ENCODE results near the gene RETREG1.
"Not testable (repeated sequence)": the region's sequence is repeated elsewhere in the genome, so short reads cannot be mapped to it uniquely, and the experiment has no call there.

The RETREG1 gene

GRCh38 chr5:16480144-16480543 lies 136.7 kb downstream of the RETREG1 start:
- DNase-seq (ENCODE audit: insufficient read length, low spot score) (no peak), FAIRE-seq (no peak)
- no peak for TF ChIP-seq POLR2A (IDR thresholded peaks at IDR 0.05; ENCODE audit: low read depth, low read length)

GRCh38 chr5:16477541-16477940 lies 139.3 kb downstream of the RETREG1 start:
- no peak for DNase-seq (ENCODE audit: insufficient read length, low spot score)
- FAIRE-seq = no peak
- TF ChIP-seq POLR2A (IDR thresholded peaks at IDR 0.05; ENCODE audit: low read depth, low read length) = no peak

DNA sequence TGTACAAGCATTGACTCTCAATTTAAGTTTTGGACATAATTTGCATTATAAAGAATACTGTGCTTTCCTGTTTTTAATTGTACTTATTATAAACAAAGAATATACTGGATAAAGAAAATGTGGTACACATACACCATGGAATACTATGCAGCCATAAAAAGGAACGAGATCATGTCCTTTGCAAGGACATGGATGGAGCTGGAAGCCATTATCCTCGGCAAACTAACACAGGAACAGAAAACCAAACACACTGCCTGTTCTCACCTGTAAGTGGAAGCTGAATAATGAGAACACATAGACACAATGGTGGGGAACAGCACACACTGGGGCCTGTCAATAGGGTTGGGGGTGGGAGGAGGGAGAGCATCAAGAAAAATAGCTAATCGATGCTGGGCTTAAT lies 140.4 kb downstream of the RETREG1 start:
- FAIRE-seq; DNase-seq (ENCODE audit: insufficient read length, low spot score): not testable (repeated sequence)

GRCh38 chr5:16471387-16471786 lies 145.4 kb downstream of the RETREG1 start:
- no peak for DNase-seq (ENCODE audit: insufficient read length, low spot score)
- peak; percentile 60 for FAIRE-seq
- no peak for TF ChIP-seq POLR2A (IDR thresholded peaks at IDR 0.05; ENCODE audit: low read depth, low read length)

- DNase-seq (ENCODE audit: insufficient read length, low spot score) = peak; percentile 44
- peak; percentile 94 for FAIRE-seq
- no peak for TF ChIP-seq POLR2A (IDR thresholded peaks at IDR 0.05; ENCODE audit: low read depth, low read length)
Observed at GRCh38 chr5:16467363-16468219, 149.2 kb downstream of the RETREG1 start.

DNA sequence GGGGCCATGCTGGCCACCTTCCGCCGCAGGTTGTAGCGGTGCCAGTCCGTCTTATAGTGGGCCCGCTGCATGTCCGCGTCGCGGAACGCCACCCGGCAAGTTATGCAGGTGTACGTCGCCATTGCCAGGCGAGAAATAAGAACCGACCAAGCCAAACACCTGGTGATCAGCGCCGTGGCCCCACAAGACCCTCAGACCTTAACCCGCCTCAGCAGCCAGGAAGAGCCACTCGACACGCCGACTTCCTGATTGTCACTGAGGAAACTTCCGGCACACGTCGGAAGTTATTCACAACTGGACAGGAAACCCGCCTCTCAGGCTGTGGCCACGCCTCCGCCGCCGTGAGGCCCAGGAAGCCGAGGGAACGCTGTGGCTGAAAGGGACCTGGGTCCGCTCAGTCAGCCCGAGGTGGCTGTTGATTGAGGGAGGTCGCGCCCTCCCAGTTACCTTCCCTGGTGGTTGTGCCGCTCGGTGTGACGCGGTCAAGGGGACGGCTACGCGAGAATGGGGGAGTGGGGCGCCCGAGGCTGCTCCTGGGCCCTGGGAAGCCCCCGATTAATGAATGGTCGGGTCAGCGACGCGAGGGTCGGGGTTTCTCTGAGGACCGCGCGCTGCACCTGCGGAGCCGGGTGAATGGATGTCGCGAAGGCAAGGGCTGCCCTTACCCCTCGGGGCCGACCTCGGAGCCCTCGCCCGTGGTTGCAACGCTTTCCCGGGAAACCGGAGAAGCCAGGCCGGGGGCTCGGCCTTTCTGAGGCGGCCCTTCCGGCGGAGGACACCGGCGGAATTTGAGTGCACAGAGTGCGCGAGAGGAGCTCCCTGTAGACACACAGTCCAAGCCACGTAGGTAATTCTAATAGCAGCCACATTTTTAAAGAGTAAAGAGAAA lies 151.0 kb downstream of the RETREG1 start, which contains the start of gene ZNF622:
ZNF622 (minus strand) TSS at position 257 of the 889 bp plus-strand sequence; CDS start at position 122, 135 bp downstream.
- FAIRE-seq = peak; percentile 88
- peak; percentile 96 for TF ChIP-seq POLR2A (IDR thresholded peaks at IDR 0.05; ENCODE audit: low read depth, low read length)
- peak; percentile 68 for DNase-seq (ENCODE audit: insufficient read length, low spot score)

- FAIRE-seq = no peak
- no peak for DNase-seq (ENCODE audit: insufficient read length, low spot score)
- TF ChIP-seq POLR2A (IDR thresholded peaks at IDR 0.05; ENCODE audit: low read depth, low read length) = no peak
Observed at GRCh38 chr5:16464664-16465543, 151.9 kb downstream of the RETREG1 start.

- no peak for TF ChIP-seq POLR2A (IDR thresholded peaks at IDR 0.05; ENCODE audit: low read depth, low read length)
- FAIRE-seq = no peak
- DNase-seq (ENCODE audit: insufficient read length, low spot score) = no peak
Observed at GRCh38 chr5:16464231-16464630, 152.6 kb downstream of the RETREG1 start.

- FAIRE-seq (no peak), DNase-seq (ENCODE audit: insufficient read length, low spot score) (no peak)
- TF ChIP-seq POLR2A (IDR thresholded peaks at IDR 0.05; ENCODE audit: low read depth, low read length) = no peak
Observed at GRCh38 chr5:16461782-16462181, 155.0 kb downstream of the RETREG1 start.

DNA sequence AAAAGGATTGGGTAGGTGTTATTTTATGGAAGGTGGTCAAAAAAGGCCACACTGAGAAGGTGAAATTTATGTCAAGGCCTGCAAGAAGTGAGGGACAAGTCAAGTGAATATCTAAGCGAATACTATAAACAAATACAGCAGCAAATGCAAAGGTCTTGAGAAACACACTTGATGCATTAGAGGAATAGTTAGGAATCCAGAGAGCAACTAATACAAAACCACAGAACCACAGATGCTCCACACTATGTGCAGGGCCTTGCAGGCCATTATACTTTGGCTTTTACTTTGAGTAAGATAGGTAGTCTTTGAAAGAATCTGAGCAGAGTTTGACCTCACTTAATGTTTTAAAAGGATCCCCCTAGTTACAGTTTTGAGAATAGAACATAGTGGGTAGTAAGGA lies 155.8 kb downstream of the RETREG1 start:
- no peak for TF ChIP-seq POLR2A (IDR thresholded peaks at IDR 0.05; ENCODE audit: low read depth, low read length)
- FAIRE-seq (no peak), DNase-seq (ENCODE audit: insufficient read length, low spot score) (no peak)

- TF ChIP-seq POLR2A (IDR thresholded peaks at IDR 0.05; ENCODE audit: low read depth, low read length) = no peak
- FAIRE-seq (no peak), DNase-seq (ENCODE audit: insufficient read length, low spot score) (no peak)
Observed at GRCh38 chr5:16459451-16459850, 157.3 kb downstream of the RETREG1 start.

- DNase-seq (ENCODE audit: insufficient read length, low spot score) (no peak), FAIRE-seq (no peak)
- no peak for TF ChIP-seq POLR2A (IDR thresholded peaks at IDR 0.05; ENCODE audit: low read depth, low read length)
Observed at GRCh38 chr5:16457853-16458252, 158.9 kb downstream of the RETREG1 start.

DNA sequence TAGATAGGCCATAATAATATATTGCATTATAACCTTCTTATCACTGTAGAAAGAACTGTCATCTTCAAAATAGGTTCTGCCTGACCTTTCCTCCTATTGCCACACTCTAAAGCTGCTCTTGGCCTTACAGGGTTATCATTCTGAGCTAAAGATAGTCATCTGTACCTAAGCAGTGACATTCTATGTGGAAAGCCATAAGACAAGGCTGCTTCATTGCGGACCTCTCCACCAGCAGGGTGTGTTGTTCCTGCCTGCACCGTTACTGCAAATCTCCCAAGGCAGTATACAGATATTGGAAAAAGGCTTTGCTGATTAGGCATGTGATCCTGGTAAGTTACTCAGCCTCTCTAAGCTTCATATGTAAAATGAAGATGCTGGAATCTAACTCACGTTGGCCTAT lies 159.3 kb downstream of the RETREG1 start:
- DNase-seq (ENCODE audit: insufficient read length, low spot score) (no peak), FAIRE-seq (no peak)
- TF ChIP-seq POLR2A (IDR thresholded peaks at IDR 0.05; ENCODE audit: low read depth, low read length) = no peak
